Common myeloid progenitor, CD34-positive (primary cell): Measurements from ENCODE around the gene UQCRC1.
A peak's percentile ranks its signal among the peaks of the same experiment; 100 is the strongest.

Experiments
- CTCF ChIA-PET: fragments of 350-600 bp; sonication (Branson Sonifier 250); formaldehyde crosslinking; loops from one replicate; lab custom pipeline; 2021; ENCODE audit warnings: antibody characterized with exemption; lab: Charles Lee
- POLR2A ChIA-PET: fragments of 350-600 bp; sonication (Branson Sonifier 250); formaldehyde crosslinking; loops from one replicate; lab custom pipeline; 2021; ENCODE audit warnings: antibody characterized with exemption; lab: Charles Lee
- DNase-seq, 3 donors: peaks; one replicate each; pipeline versions ENCODE4 v3.0.0 to v3.0.0-alpha.2; 2013
- H3K27ac ChIP-seq, 2 experiments: 1 replicate in 1 of 2; 2 replicates in 1 of 2; pipeline ENCODE4 v1.7.0; 2013; ENCODE audit warnings: inconsistent platforms in 2 of 2, low read length in 2 of 2, mild to moderate bottlenecking in 2 of 2, low read depth in 1 of 2, moderate library complexity in 1 of 2; ENCODE audit not compliant: severe bottlenecking in 2 of 2, insufficient read depth in 1 of 2, poor library complexity in 1 of 2
- H3K27me3 ChIP-seq, 5 experiments: replicated peaks in 2 of 5; 1 replicate in 3 of 5; 2 replicates in 2 of 5; pipeline versions ENCODE4 v1.6.1 to v1.7.0; 2013; ENCODE audit warnings: low read length in 4 of 5, mild to moderate bottlenecking in 2 of 5, moderate library complexity in 2 of 5, inconsistent platforms in 1 of 5; ENCODE audit not compliant: insufficient read depth in 5 of 5, control insufficient read depth in 4 of 5
- H3K36me3 ChIP-seq, 4 experiments: 1 replicate in 2 of 4; 2 replicates in 2 of 4; pipeline versions ENCODE4 v1.6.1 to v1.7.0; 2013; ENCODE audit warnings: low read length in 3 of 4, control low read depth in 1 of 4, mild to moderate bottlenecking in 1 of 4; ENCODE audit not compliant: control insufficient read depth in 4 of 4, insufficient read depth in 4 of 4
- H3K4me1 ChIP-seq, 4 experiments: 1 replicate in 3 of 4; 2 replicates in 1 of 4; pipeline versions ENCODE4 v1.6.1 to v1.7.1; 2013; ENCODE audit warnings: low read length in 3 of 4, mild to moderate bottlenecking in 3 of 4, control low read depth in 1 of 4, inconsistent platforms in 1 of 4, moderate library complexity in 1 of 4; ENCODE audit not compliant: control insufficient read depth in 4 of 4, insufficient read depth in 4 of 4; ENCODE audit errors: control extremely low read depth in 1 of 4
- H3K4me3 ChIP-seq, 7 experiments: 1 replicate in 4 of 7; 2 replicates in 3 of 7; pipeline versions ENCODE4 v1.5.1 to v1.7.0; 2013; ENCODE audit warnings: mild to moderate bottlenecking in 7 of 7, low read length in 6 of 7, moderate library complexity in 6 of 7, inconsistent platforms in 2 of 7, low read depth in 2 of 7, control low read depth in 1 of 7; ENCODE audit not compliant: insufficient read depth in 4 of 7, control insufficient read depth in 1 of 7; ENCODE audit errors: extremely low read depth in 1 of 7
- H3K9me3 ChIP-seq, 5 experiments: 1 replicate in 4 of 5; 2 replicates in 1 of 5; pipeline versions ENCODE4 v1.6.1 to v1.7.1; 2013; ENCODE audit warnings: low read length in 4 of 5, mild to moderate bottlenecking in 2 of 5, inconsistent platforms in 1 of 5, low read depth in 1 of 5, moderate library complexity in 1 of 5; ENCODE audit not compliant: control insufficient read depth in 4 of 5, insufficient read depth in 2 of 5; ENCODE audit errors: control extremely low read depth in 1 of 5
- WGBS: methylation state at CpG from one replicate; pipeline ENCODE4 v1.1.5; 2013; ENCODE audit not compliant: insufficient coverage; 5-methylcytosine and 5-hydroxymethylcytosine counted together

The UQCRC1 gene

GRCh38 chr3:48568476-48568875 is 41.0 kb downstream of the UQCRC1 start:
- no peak for DNase-seq
- H3K4me1 ChIP-seq, result peaks cover 0 to 16% (median 4%) of the 10 kb centered on the region in 4 experiments
- WGBS, result 98% methylated on average over 7 of the region's 7 CpGs
- ChIA-PET POLR2A (no interaction called here), CTCF (no interaction called here)
- H3K4me3 ChIP-seq, result no peak overlapping the region
- H3K9me3 ChIP-seq, result no peaks in the 10 kb centered on the region
- H3K27ac ChIP-seq, result no peak overlapping the region
- H3K27me3 ChIP-seq, result no peaks in the 10 kb centered on the region
- H3K36me3 ChIP-seq, result no peaks in the 10 kb centered on the region

DNA sequence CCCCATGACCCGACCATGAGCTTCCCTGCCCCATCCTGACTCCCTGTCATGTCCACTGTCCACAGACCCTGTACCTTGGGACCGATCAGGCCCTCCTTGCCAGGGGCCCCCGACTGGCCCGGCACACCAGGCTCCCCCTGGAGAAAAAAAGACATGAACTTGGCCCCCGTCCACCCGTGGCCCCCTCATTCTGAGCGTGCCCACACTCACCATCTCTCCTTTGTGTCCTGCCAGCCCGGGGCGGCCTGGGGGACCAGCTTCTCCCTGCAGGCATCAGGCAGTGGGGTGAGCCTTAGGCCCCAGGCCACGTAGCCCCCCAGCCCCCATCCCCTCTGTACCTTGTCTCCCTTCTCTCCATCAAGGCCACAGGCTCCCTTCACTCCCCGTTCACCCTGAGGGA is 41.9 kb downstream of the UQCRC1 start:
- ChIA-PET POLR2A (no interaction called here), CTCF (no interaction called here)
- Histone ChIP-seq H3K9me3 (no peaks in the 10 kb centered on the region), H3K4me1 (peaks cover 0 to 16% (median 4%) of the 10 kb centered on the region in 4 experiments), H3K27ac (no peak overlapping the region), H3K27me3 (no peaks in the 10 kb centered on the region), H3K36me3 (no peaks in the 10 kb centered on the region), H3K4me3 (no peak overlapping the region)
- DNase-seq, result no peak
- WGBS, result 89% methylated on average over 6 of the region's 11 CpGs

- H3K4me3 ChIP-seq, result no peak overlapping the region
- peaks cover 0 to 16% (median 4%) of the 10 kb centered on the region in 4 experiments for H3K4me1 ChIP-seq
- no peak overlapping the region for H3K27ac ChIP-seq
- ChIA-PET POLR2A (no interaction called here), CTCF (no interaction called here)
- no peaks in the 10 kb centered on the region for H3K36me3 ChIP-seq
- 97% methylated on average over 4 of the region's 5 CpGs for WGBS
- DNase-seq, result no peak
- no peaks in the 10 kb centered on the region for H3K27me3 ChIP-seq
- no peaks in the 10 kb centered on the region for H3K9me3 ChIP-seq
Observed at GRCh38 chr3:48567090-48567489, 42.4 kb downstream of the UQCRC1 start.

DNA sequence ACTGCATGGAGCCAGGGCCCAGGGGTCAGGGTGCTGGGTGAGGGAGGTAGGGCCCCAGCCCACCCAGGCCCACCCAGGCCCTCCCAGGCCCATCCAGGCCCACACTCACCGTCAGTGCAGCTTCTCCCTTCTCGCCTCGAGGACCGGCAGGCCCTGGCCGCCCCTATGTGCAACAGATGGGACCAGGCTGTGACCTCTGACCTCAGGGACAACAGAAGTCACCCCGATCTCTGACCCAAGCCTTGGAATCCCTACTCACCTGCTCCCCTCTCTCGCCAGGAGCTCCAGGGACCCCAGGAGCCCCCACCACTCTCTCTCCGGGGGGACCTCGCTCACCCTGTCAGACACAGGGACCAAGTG is 43.1 kb downstream of the UQCRC1 start:
- DNase-seq, result no peak
- Histone ChIP-seq H3K36me3 (no peaks in the 10 kb centered on the region), H3K27ac (no peak overlapping the region), H3K9me3 (no peaks in the 10 kb centered on the region), H3K4me1 (peaks cover 0 to 20% (median 5%) of the 10 kb centered on the region in 4 experiments), H3K4me3 (no peak overlapping the region), H3K27me3 (no peaks in the 10 kb centered on the region)
- POLR2A ChIA-PET, result no interaction called here
- 98% methylated on average over 5 of the region's 9 CpGs for WGBS
- CTCF ChIA-PET, result no interaction called here

- no peaks in the 10 kb centered on the region for H3K27me3 ChIP-seq
- no peak overlapping the region for H3K4me3 ChIP-seq
- POLR2A ChIA-PET, result interaction anchor here (0.7 kb wide), 1 partner anchor 277 kb away, joined by 3 read pairs; no protein-coding TSS in a partner anchor
- H3K4me1 ChIP-seq, result peaks cover 0 to 26% (median 10%) of the 10 kb centered on the region in 4 experiments
- no peaks in the 10 kb centered on the region for H3K9me3 ChIP-seq
- DNase-seq, result peak in 2 of 3 donors; percentile 37 to 46
- H3K36me3 ChIP-seq, result no peaks in the 10 kb centered on the region
- WGBS, result 64% methylated on average over 5 of the region's 7 CpGs
- H3K27ac ChIP-seq, result no peak overlapping the region
- CTCF ChIA-PET, result no interaction called here
Observed at GRCh38 chr3:48565591-48566400, 43.6 kb downstream of the UQCRC1 start.

GRCh38 chr3:48565186-48565585 is 44.3 kb downstream of the UQCRC1 start:
- POLR2A ChIA-PET, result interaction anchor here (0.7 kb wide), 1 partner anchor 277 kb away, joined by 3 read pairs; no protein-coding TSS in a partner anchor

GRCh38 chr3:48564667-48565066 is 44.8 kb downstream of the UQCRC1 start:
- no peak for DNase-seq

More at GRCh38 chr3:48565186-48565585, 44.3 kb downstream of the UQCRC1 start:
- WGBS, result 98% methylated on average over 11 of the region's 11 CpGs
- Histone ChIP-seq H3K9me3 (no peaks in the 10 kb centered on the region), H3K4me3 (no peak overlapping the region), H3K27me3 (no peaks in the 10 kb centered on the region), H3K4me1 (peaks cover 4 to 32% (median 17%) of the 10 kb centered on the region in 4 experiments), H3K36me3 (no peaks in the 10 kb centered on the region), H3K27ac (no peak overlapping the region)
- no peak for DNase-seq
- CTCF ChIA-PET, result no interaction called here

More at GRCh38 chr3:48564667-48565066, 44.8 kb downstream of the UQCRC1 start:
- H3K4me1 ChIP-seq, result peaks cover 4 to 37% (median 21%) of the 10 kb centered on the region in 4 experiments
- H3K9me3 ChIP-seq, result no peaks in the 10 kb centered on the region
- H3K27me3 ChIP-seq, result no peaks in the 10 kb centered on the region
- CTCF ChIA-PET, result interaction anchor here (1.8 kb wide), 1 partner anchor 16 kb away, joined by 6 read pairs; no protein-coding TSS in a partner anchor
- POLR2A ChIA-PET, result no interaction called here
- no peak overlapping the region for H3K27ac ChIP-seq
- WGBS, result 100% methylated on average over 9 of the region's 11 CpGs
- H3K36me3 ChIP-seq, result no peaks in the 10 kb centered on the region
- no peak overlapping the region for H3K4me3 ChIP-seq
